Mesothelial cell of epicardium (in vitro differentiated cells): ENCODE results near the gene SYTL2. TPM values are rescaled to one million over a fixed set of nuclear protein-coding genes. Genes with fewer than 3 reads are reported as not detected.
A peak's percentile ranks its signal among the peaks of the same experiment; 100 is the strongest.
"Not testable (repeated sequence)": the region's sequence is repeated elsewhere in the genome, so short reads cannot be mapped to it uniquely, and the experiment has no call there.

ENCODE experiments used
- DNase-seq, 2 experiments: peaks; one replicate each; pipeline ENCODE4 v3.0.0; 2021; ENCODE audit warnings: low spot score in 2 of 2; ENCODE audit not compliant: unreplicated experiment in 2 of 2
- H3K27ac Mint-ChIP-seq: 2 replicates; pipeline ENCODE4 v1.8.0; 2021; ENCODE audit warnings: mixed read lengths
- H3K27me3 Mint-ChIP-seq: 2 replicates; pipeline ENCODE4 v1.8.0; 2021; ENCODE audit warnings: low read depth, mixed read lengths
- H3K36me3 Mint-ChIP-seq: 2 replicates; pipeline ENCODE4 v1.8.0; 2021; ENCODE audit warnings: mixed read lengths
- H3K4me1 Mint-ChIP-seq: 2 replicates; pipeline ENCODE4 v1.8.0; 2021; ENCODE audit warnings: mixed read lengths
- H3K4me3 Mint-ChIP-seq: 2 replicates; pipeline ENCODE4 v1.8.0; 2021; ENCODE audit warnings: mild to moderate bottlenecking, moderate library complexity, mixed read lengths
- H3K9me3 Mint-ChIP-seq: 2 replicates; pipeline ENCODE4 v1.8.0; 2021; ENCODE audit warnings: mixed read lengths
- total RNA-seq: library from RNA; stranded (reverse); gene quantifications from 3 replicates; pipeline ENCODE4 v1.2.1, GENCODE V29; 2021
- TF ChIP-seq, protein P1 (sequence below): fragments of 200-600 bp; sonication (generic); IDR thresholded peaks from one replicate; pipeline ENCODE4 v1.5.0; 2021; ENCODE audit warnings: antibody characterized with exemption; ENCODE audit not compliant: unreplicated experiment

The SYTL2 gene
- total RNA-seq, 1 donor from 2014 or later, result 9.9 TPM

DNA sequence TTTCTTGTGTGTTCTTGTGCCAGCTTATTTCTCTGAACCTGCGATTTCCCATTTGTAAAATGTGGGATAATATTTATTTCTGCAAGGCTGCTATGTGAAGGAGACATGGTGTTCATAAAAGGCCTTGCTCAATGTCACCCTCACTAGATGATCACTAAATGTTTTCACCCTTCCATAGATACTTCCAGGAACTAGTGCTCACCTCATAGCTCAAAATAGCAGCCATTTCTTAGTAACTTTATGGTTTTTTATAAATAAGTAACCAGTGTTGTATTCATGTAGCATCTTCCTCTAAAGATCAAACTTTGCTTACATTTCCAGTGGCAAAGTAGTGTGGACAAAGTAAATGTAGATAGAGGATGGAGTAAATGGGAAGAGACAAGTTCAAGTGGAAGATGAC lies 23.8 kb downstream of the SYTL2 start:
- peaks cover 4% of the 10 kb centered on the region for H3K36me3 Mint-ChIP-seq
- DNase-seq, result no peak
- H3K27ac Mint-ChIP-seq, result no peak overlapping the region
- H3K4me1 Mint-ChIP-seq, result peaks cover 9% of the 10 kb centered on the region
- no peak overlapping the region for H3K4me3 Mint-ChIP-seq
- TF ChIP-seq, protein P1, sequence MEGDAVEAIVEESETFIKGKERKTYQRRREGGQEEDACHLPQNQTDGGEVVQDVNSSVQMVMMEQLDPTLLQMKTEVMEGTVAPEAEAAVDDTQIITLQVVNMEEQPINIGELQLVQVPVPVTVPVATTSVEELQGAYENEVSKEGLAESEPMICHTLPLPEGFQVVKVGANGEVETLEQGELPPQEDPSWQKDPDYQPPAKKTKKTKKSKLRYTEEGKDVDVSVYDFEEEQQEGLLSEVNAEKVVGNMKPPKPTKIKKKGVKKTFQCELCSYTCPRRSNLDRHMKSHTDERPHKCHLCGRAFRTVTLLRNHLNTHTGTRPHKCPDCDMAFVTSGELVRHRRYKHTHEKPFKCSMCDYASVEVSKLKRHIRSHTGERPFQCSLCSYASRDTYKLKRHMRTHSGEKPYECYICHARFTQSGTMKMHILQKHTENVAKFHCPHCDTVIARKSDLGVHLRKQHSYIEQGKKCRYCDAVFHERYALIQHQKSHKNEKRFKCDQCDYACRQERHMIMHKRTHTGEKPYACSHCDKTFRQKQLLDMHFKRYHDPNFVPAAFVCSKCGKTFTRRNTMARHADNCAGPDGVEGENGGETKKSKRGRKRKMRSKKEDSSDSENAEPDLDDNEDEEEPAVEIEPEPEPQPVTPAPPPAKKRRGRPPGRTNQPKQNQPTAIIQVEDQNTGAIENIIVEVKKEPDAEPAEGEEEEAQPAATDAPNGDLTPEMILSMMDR, result no peak
- no peaks in the 10 kb centered on the region for H3K27me3 Mint-ChIP-seq
- peaks cover 14% of the 10 kb centered on the region for H3K9me3 Mint-ChIP-seq

DNA sequence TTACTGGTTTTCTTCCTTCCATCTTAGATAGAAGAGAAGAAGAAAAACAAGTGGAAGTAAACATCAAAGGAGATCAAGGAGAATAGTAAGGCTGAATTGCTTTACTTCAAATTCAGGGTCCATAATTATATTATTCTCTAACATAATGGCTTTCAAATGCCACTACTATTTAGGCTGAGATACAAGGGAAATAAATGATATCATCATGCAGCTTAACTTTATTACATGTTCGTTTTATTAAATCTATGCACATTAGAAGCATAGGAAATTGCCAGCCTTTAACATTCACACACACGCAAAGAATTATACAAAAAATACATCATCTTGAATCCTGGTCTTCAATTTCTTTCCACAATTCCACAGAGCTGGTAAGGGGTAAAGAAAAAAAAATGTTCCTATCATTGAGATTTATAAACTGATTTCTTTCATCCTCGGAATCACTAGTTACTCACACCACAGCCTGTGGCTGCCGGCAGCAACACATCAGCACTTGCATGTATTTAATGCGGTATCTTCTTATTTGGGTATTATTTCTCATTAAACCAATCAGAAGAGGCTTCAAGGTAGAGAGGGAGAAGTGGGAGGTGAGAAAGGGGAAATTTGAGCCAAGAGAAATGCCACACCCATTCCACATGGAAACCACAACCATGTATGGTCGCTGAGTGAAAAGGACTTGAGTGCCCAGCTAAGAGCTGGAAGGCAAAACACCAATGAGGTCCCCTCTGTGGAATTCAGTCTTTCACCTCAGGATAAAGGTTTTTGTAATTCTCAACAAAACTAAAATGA lies 26.3 kb downstream of the SYTL2 start:
- Mint-ChIP-seq H3K27ac (no peak overlapping the region), H3K9me3 (peaks cover 14% of the 10 kb centered on the region), H3K4me1 (peaks cover 15% of the 10 kb centered on the region), H3K36me3 (peaks cover 4% of the 10 kb centered on the region), H3K4me3 (no peak overlapping the region), H3K27me3 (no peaks in the 10 kb centered on the region)
- DNase-seq, result no peak
- TF ChIP-seq, protein P1, result no peak

DNA sequence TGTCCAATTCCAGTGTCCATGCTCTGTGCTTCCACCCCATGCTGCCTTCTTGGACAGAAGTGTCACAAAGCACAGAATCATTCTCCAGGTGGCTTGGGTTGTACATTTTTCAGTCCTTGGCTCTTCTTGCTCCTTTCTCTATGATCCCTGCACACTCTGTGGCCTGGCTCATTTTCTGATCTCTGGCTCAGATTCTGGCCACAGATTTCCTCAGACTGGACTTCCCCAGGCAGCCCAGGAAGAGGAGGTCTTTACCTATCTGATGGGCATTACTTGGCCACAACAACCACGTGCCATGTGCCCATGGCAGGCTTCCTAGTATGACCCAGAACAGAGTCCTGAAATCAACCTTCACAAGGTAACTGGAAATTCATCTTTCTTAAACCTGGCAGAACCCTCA lies 27.2 kb downstream of the SYTL2 start:
- TF ChIP-seq, protein P1, result no peak
- no peak overlapping the region for H3K27ac Mint-ChIP-seq
- H3K4me1 Mint-ChIP-seq, result peaks cover 15% of the 10 kb centered on the region
- H3K9me3 Mint-ChIP-seq, result peaks cover 14% of the 10 kb centered on the region
- H3K27me3 Mint-ChIP-seq, result no peaks in the 10 kb centered on the region
- no peak for DNase-seq
- no peak overlapping the region for H3K4me3 Mint-ChIP-seq
- H3K36me3 Mint-ChIP-seq, result peaks cover 4% of the 10 kb centered on the region

DNA sequence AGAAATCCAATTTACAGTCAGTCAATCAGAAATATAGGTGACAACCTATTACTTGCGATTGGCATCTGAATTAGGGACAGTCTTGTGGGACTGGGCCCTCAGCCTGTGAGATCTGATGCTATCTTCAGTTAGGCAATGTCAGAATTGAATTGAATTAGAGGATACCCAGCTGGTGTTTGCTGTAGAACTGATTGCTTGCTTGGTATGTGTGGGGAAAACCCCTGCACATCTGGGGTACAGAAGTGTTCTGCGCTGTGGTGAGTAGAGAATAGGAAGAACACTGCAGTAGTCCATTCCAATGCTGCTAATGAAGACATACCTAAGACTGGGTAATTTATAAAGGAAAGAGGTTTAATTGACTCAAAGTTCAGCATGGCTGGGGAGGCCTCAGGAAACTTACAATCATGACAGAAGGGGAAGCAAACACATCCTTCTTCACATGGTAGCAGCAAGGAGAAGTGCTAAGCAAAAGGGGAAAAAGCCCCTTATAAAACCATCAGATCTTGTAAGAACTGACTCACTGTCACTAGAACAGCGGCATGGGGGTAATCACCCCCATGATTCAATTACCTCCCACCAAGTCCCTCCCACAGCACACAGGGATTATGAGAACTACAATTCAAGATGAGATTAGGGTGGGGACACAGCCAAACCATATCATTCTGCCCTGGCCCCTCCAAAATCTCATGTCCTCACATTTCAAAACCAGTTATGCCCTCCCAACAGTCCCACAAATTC lies 30.0 kb downstream of the SYTL2 start:
- Mint-ChIP-seq H3K9me3 (peaks cover 15% of the 10 kb centered on the region), H3K4me1 (peaks cover 15% of the 10 kb centered on the region)
- H3K36me3 Mint-ChIP-seq, H3K27ac Mint-ChIP-seq, H3K4me3 Mint-ChIP-seq, H3K27me3 Mint-ChIP-seq, DNase-seq: not testable (repeated sequence)

DNA sequence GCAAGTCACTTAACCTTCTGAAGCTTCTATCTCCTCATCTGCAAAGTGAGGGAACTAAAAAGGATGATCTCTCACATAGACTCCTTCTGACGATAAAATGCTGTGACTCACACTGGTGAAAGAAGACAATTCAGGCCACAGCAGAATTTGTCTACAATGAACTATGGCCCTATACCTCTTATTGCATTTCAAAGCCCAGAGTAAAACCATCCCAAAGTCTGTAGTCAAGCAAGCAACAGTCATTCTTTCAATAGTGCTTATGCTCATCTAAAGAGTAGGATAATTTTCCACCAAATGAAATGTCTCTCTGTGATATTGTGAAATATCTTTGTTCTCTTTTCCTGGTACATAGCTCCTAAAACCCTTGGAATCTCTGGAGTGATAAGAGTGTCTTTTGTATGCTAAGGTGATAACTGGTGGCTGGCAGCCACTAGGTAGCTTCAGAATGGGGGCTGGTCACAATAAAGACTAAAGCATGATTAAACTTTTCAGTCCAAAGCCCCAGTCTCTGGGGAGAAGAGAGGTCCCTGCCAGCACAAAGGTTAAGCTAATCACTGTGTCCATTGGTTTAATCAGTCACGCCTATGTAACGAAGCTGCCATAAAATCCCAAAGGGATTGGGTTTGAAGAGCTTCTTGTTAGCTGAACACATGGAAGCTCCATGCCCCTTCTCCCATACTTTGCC lies 30.8 kb downstream of the SYTL2 start:
- Mint-ChIP-seq H3K4me1 (peaks cover 15% of the 10 kb centered on the region), H3K9me3 (peaks cover 13% of the 10 kb centered on the region), H3K4me3 (no peak overlapping the region), H3K27ac (peak overlapping the region; percentile 27), H3K36me3 (peaks cover 4% of the 10 kb centered on the region), H3K27me3 (no peaks in the 10 kb centered on the region)
- TF ChIP-seq, protein P1, result no peak
- DNase-seq, result no peak

DNA sequence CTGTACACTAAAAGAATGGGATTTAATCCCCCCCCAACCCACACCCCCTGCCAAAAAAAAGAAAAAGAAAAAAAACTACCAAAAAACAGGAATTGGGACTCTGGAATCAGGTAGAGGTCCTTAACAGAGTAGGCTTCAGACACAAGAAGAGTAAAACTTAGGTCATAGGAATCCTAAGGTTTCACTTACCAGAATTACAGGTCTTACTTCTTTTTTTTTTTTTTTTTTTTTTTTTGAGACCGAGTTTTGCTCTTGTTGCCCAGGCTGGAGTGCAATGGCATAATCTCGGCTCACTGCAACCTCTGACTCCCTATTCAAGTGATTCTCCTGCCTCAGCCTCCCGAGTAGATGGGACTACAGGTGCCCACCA lies 33.4 kb downstream of the SYTL2 start:
- not testable (repeated sequence) for H3K27ac Mint-ChIP-seq, H3K4me3 Mint-ChIP-seq, DNase-seq, H3K27me3 Mint-ChIP-seq, H3K9me3 Mint-ChIP-seq, H3K36me3 Mint-ChIP-seq
- peaks cover 22% of the 10 kb centered on the region for H3K4me1 Mint-ChIP-seq
